Left lung (tissue), 10 donors: ENCODE measurements around the gene CHMP6. TPM values are rescaled to one million over a fixed set of nuclear protein-coding genes. Genes with fewer than 3 reads are reported as not detected.

Source experiments
- ATAC-seq: fragments of 200-7000 bp; cut with Tn5 transposase; one replicate; pipeline ENCODE4 v1.9.1; 2020; ENCODE audit warnings: moderate library complexity
- DNase-seq, 4 donors: peaks; one replicate each; pipeline ENCODE4 v3.0.0-alpha.2; 2013 to 2020
- H3K27ac ChIP-seq, 2 donors: fragments of 200-600 bp; sonication (generic) in 1 of 2; one replicate each; pipeline versions ENCODE4 v1.5.0 to v1.8.0; 2020 to 2021
- H3K27me3 ChIP-seq, 2 donors: fragments of 200-600 bp; sonication (generic) in 1 of 2; one replicate each; pipeline versions ENCODE4 v1.5.0 to v1.8.0; 2020 to 2021
- H3K36me3 ChIP-seq, 2 donors: fragments of 200-600 bp; sonication (generic) in 1 of 2; one replicate each; pipeline versions ENCODE4 v1.5.0 to v1.8.0; 2020 to 2021
- H3K4me1 ChIP-seq, 2 donors: fragments of 200-600 bp; one replicate each; pipeline ENCODE4 v1.8.0; 2021
- H3K4me3 ChIP-seq, 2 donors: fragments of 200-600 bp; sonication (generic) in 1 of 2; one replicate each; pipeline versions ENCODE4 v1.5.0 to v1.8.0; 2020 to 2021; ENCODE audit warnings: mild to moderate bottlenecking in 1 of 2
- H3K9me3 ChIP-seq, 2 donors: fragments of 200-600 bp; sonication (generic) in 1 of 2; one replicate each; pipeline versions ENCODE4 v1.5.0 to v1.8.0; 2020 to 2021
- intact Hi-C, 2 donors: fragments of 100-400 bp; cut with DNase I; formaldehyde crosslinking; loops; one replicate each; pipeline versions ENCODE4 v1.11.2 to v1.14.2; 2022
- polyA plus RNA-seq, 6 donors: library from polyadenylated mRNA; unstranded; fragments of 120-200 nt; gene quantifications; one replicate each; pipeline ENCODE4 v1.2.1, GENCODE V29; 2013; ENCODE audit not compliant: insufficient read length in 6 of 6
- total RNA-seq, 2 donors: library from RNA; stranded (reverse); fragmentation: NEBNext Ultra II Directional; extraction: Animal tissue kit (Norgen Biotek cat#: 25700); gene quantifications; one replicate each; pipeline ENCODE4 v1.2.1, GENCODE V29; 2021
- TF ChIP-seq, protein P1 (sequence below), 2 donors: fragments of 200-600 bp; sonication (generic) in 1 of 2; IDR thresholded peaks; one replicate each; pipeline versions ENCODE4 v1.5.0 to v1.8.0; 2021; ENCODE audit warnings: antibody characterized with exemption in 2 of 2
- donor health status: DM: no; HTN: yes; CAD: no.
- donor health status: DM: no; HTN: no; CAD: no.

Gene CHMP6
- total and polyA plus RNA-seq, 8 donors: 24.1 to 32.7 (median 28.6) TPM

DNA sequence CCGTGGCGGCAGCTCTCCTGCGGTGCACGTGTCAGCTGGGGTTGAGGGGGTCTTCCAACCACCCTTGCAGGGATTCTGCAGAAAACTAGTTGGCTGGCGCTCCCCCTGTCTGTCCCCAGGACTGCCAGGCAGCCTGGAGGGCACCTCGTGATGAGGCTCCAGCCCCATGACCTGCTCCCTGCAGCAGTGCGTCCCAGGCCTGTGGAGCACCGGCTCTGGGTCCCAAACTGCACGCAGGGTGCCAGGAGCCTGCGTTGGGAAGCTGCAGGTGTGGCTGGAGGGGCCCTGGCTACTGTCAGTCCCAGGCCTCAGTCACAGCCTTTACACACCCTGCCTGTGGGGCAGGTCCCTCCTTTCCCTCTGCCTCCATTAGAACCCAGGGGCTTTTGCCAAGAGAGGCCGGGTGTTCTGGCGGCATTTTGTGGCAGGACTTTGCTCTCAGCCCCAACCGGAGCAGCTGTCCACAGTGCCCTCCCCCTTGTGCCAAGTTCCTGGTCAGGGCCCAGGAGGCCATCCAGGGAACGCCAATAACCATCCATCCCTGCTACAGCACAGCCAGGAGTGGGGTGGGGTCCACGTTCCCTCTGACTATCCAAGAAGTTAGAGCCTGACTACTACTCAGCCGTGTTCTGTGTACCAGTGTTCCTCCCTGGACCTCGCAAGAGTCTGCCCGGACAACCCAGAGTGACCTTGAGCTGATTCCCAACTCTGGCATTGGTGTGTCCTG is 9.2 kb downstream of the CHMP6 start:
- intact Hi-C loops: no loop called here
- H3K4me3 ChIP-seq: no peak overlapping the region
- H3K27me3 ChIP-seq: peaks cover 22 to 43% of the 10 kb centered on the region in 2 donors
- H3K9me3 ChIP-seq: no peaks in the 10 kb centered on the region
- TF ChIP-seq, protein P1, sequence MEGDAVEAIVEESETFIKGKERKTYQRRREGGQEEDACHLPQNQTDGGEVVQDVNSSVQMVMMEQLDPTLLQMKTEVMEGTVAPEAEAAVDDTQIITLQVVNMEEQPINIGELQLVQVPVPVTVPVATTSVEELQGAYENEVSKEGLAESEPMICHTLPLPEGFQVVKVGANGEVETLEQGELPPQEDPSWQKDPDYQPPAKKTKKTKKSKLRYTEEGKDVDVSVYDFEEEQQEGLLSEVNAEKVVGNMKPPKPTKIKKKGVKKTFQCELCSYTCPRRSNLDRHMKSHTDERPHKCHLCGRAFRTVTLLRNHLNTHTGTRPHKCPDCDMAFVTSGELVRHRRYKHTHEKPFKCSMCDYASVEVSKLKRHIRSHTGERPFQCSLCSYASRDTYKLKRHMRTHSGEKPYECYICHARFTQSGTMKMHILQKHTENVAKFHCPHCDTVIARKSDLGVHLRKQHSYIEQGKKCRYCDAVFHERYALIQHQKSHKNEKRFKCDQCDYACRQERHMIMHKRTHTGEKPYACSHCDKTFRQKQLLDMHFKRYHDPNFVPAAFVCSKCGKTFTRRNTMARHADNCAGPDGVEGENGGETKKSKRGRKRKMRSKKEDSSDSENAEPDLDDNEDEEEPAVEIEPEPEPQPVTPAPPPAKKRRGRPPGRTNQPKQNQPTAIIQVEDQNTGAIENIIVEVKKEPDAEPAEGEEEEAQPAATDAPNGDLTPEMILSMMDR (IDR thresholded peaks at IDR 0.05): no peak
- peaks cover 3 to 48% of the 10 kb centered on the region in 2 donors for H3K36me3 ChIP-seq
- H3K27ac ChIP-seq: no peak overlapping the region
- ATAC-seq: no peak
- H3K4me1 ChIP-seq: peaks cover 4 to 26% of the 10 kb centered on the region in 2 donors
- DNase-seq: no peak

GRCh38 chr17:81002013-81002384 is 10.4 kb downstream of the CHMP6 start:
- no peaks in the 10 kb centered on the region for H3K9me3 ChIP-seq
- no peak for ATAC-seq
- peak in 1 of 4 donors; percentile 37 for DNase-seq
- TF ChIP-seq, protein P1 (IDR thresholded peaks at IDR 0.05): no peak
- intact Hi-C loops: no loop called here
- peaks cover 4 to 26% of the 10 kb centered on the region in 2 donors for H3K4me1 ChIP-seq
- H3K4me3 ChIP-seq: no peak overlapping the region
- no peak overlapping the region for H3K27ac ChIP-seq
- H3K36me3 ChIP-seq: peaks cover 3 to 36% of the 10 kb centered on the region in 2 donors
- H3K27me3 ChIP-seq: peaks cover 22 to 54% of the 10 kb centered on the region in 2 donors

GRCh38 chr17:81002409-81003361 is 11.0 kb downstream of the CHMP6 start:
- Histone ChIP-seq H3K4me3 (no peak overlapping the region), H3K27me3 (peaks cover 22 to 54% of the 10 kb centered on the region in 2 donors), H3K27ac (no peak overlapping the region), H3K4me1 (peaks cover 4 to 26% of the 10 kb centered on the region in 2 donors), H3K36me3 (peaks cover 0 to 29% of the 10 kb centered on the region in 2 donors), H3K9me3 (no peaks in the 10 kb centered on the region)
- DNase-seq (peak in 2 of 4 donors; percentile 49 to 71), ATAC-seq (peak; percentile 21)
- intact Hi-C loops: no loop called here
- TF ChIP-seq, protein P1 (IDR thresholded peaks at IDR 0.05): no peak

DNA sequence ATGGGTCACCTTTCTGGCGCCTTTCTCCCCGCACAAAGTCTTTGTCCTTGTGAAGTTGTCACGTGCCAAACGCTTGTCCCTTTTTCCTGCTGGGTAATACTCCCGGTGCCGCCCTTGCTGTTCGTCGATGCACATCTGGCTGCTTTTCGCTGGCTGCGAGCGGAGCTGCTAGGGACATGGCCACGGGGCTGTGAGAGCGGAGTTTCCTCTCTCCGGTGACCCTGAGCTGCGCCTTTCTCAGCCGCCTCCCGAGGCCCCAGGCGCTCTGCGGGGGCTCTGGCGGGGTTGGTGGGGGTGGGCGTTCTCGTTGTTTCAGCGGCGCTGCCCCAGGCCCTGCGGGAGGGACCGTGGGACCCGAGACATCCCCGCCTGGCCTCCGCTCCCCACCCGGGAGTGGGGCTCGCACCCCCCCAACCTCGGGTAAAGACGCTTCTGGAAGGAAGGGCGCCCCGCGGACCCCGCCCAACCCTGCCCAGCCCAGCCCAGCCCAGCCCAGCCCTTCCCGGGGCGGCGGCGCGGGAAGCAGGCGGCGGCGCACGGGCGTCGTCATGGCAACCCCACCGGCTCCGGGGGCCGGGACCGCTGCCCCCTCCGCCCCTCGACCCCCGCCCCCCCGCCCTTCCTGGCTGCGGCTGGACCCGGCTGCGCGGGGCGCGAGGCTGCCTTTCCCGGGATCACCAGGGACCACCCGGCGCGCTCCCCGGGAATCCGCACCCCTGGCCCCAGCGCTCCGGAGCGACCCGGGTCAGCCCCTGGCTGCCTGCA is 12.3 kb downstream of the CHMP6 start:
- peaks cover 22 to 54% of the 10 kb centered on the region in 2 donors for H3K27me3 ChIP-seq
- no peak overlapping the region for H3K27ac ChIP-seq
- H3K9me3 ChIP-seq: no peaks in the 10 kb centered on the region
- TF ChIP-seq, protein P1 (IDR thresholded peaks at IDR 0.05): no peak
- peak in 1 of 4 donors; percentile 71 for DNase-seq
- peak; percentile 10 for ATAC-seq
- no peak overlapping the region for H3K4me3 ChIP-seq
- intact Hi-C loops: no loop called here
- H3K36me3 ChIP-seq: peaks cover 0 to 17% of the 10 kb centered on the region in 2 donors
- H3K4me1 ChIP-seq: peaks cover 4 to 26% of the 10 kb centered on the region in 2 donors
